SK-N-SH (cell line): Measurements from ENCODE around the gene TBC1D21.

Experiments used
- CHD2 ChIP-seq: fragments of 150-350 bp; IDR thresholded peaks from 2 replicates; pipeline ENCODE4 v1.6.1; 2018; ENCODE audit warnings: low read length; ENCODE audit not compliant: partially characterized antibody
- CTCF ChIP-seq: fragments of 200-600 bp; sonication (generic); IDR thresholded peaks from 2 replicates; pipeline ENCODE4 v1.6.1; 2017; ENCODE audit warnings: antibody characterized with exemption, mild to moderate bottlenecking, moderate library complexity
- EP300 ChIP-seq, 2 experiments: IDR thresholded peaks; 2 replicates each; pipeline versions ENCODE4 v1.4.0 to v1.6.1; 2012; ENCODE audit warnings: borderline replicate concordance in 1 of 2, low read depth in 1 of 2, low read length in 1 of 2
- EZH2phosphoT487 ChIP-seq: fragments of 200-600 bp; sonication (generic); IDR thresholded peaks from 2 replicates; pipeline ENCODE4 v1.6.1; 2017; ENCODE audit warnings: low read depth, mixed run types, mild to moderate bottlenecking, antibody characterized with exemption, moderate library complexity, borderline replicate concordance
- GABPA ChIP-seq: IDR thresholded peaks from 2 replicates; pipeline ENCODE4 v1.4.0; 2012; ENCODE audit warnings: low read depth, mild to moderate bottlenecking
- MXI1 ChIP-seq: IDR thresholded peaks from 2 replicates; pipeline ENCODE4 v1.6.1; 2012; ENCODE audit warnings: mild to moderate bottlenecking, low read depth, low read length, improper control_type of control experiment
- PBX3 ChIP-seq: IDR thresholded peaks from 2 replicates; pipeline ENCODE4; 2012
- POLR2AphosphoS5 ChIP-seq: IDR thresholded peaks from 2 replicates; pipeline ENCODE4 v1.6.1; 2012; ENCODE audit warnings: low read depth, low read length
- RAD21 ChIP-seq: IDR thresholded peaks from 2 replicates; pipeline ENCODE4 v1.6.1; 2012; ENCODE audit warnings: mild to moderate bottlenecking, low read length
- REST ChIP-seq: IDR thresholded peaks from 2 replicates; pipeline ENCODE4 v1.6.1; 2012; ENCODE audit warnings: mild to moderate bottlenecking, low read depth, low read length, moderate library complexity
- SIN3A ChIP-seq: IDR thresholded peaks from 2 replicates; pipeline ENCODE4 v1.6.1; 2012; ENCODE audit warnings: low read depth, mild to moderate bottlenecking, low read length, moderate library complexity, borderline replicate concordance
- SMC3 ChIP-seq: IDR thresholded peaks from 2 replicates; pipeline ENCODE4 v1.6.1; 2012; ENCODE audit warnings: low read depth, low read length, improper control_type of control experiment
- TAF1 ChIP-seq: IDR thresholded peaks from 2 replicates; pipeline ENCODE4 v1.6.1; 2012; ENCODE audit warnings: low read depth, mild to moderate bottlenecking, low read length, moderate library complexity, borderline replicate concordance
- YY1 ChIP-seq: IDR thresholded peaks from 2 replicates; pipeline ENCODE4 v1.4.0; 2012; ENCODE audit warnings: low read depth, mild to moderate bottlenecking

GRCh38 chr15:73919706-73920105 is 46.3 kb downstream of the TBC1D21 start:
- TF ChIP-seq CTCF (no peak), YY1 (no peak), CHD2 (no peak), GABPA (no peak), MXI1 (no peak), PBX3 (no peak), REST (no peak), POLR2AphosphoS5 (no peak), EP300 (IDR thresholded peaks at IDR 0.05; ENCODE audit: borderline replicate concordance in 1 of 2, low read depth in 1 of 2, low read length in 1 of 2) (no peak), SMC3 (no peak), SIN3A (no peak), TAF1 (no peak), RAD21 (no peak), EZH2phosphoT487 (no peak)
